Pons (tissue), 1 donor: ENCODE data around the gene CNOT9.
"Not testable (repeated sequence)": the region's sequence is repeated elsewhere in the genome, so short reads cannot be mapped to it uniquely, and the experiment has no call there.

ENCODE experiments used
- DNase-seq: peaks from one replicate; pipeline ENCODE4 v3.0.0-alpha.2; 2016; ENCODE audit warnings: low spot score

Gene CNOT9, protein sequence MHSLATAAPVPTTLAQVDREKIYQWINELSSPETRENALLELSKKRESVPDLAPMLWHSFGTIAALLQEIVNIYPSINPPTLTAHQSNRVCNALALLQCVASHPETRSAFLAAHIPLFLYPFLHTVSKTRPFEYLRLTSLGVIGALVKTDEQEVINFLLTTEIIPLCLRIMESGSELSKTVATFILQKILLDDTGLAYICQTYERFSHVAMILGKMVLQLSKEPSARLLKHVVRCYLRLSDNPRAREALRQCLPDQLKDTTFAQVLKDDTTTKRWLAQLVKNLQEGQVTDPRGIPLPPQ

DNA sequence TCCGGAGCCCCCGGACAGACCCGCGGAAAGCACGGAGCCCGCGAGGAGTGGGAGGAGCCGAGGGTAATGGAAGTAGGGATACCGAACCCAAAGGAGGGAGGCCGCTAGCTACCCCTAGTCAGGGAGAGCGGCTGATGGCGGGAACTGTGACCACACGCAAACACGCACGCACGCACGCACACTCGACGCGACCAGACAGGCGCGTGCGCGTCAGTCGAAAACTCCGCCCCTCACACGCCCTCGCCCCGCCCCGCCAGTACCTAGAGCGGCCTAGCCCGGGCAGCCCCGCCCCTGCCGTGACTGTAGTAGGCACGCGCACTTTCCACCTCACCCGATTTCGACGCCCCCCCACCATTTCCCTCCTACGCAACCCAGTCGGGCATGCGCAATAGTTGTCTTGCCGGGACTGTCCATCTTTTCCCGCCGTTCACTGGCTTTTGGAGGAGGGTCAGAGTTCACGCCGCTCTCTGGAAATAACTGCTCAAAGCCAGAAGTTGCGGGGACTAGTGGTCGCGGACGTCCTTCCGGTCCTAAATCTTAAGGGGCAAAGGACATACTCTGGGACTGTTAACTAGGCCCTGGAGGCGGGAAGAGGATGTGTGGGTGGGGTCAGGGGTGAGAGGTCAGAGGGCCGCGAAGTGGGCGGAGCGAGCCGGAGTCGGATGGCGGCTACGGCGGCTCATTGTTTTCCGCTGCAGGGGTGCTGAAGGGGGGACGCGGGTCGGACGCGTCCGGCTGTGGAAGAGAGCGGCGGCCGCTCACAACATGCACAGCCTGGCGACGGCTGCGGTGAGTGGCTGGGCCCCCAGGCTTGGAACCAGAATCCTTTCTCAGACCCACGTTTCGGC is at the start of gene CNOT9, which contains the start of gene USP37:
CNOT9 (plus strand) TSS at position 650 of the 848 bp plus-strand sequence; CDS start at position 766, 116 bp downstream.
USP37 (minus strand) TSS at position 162 of the 848 bp plus-strand sequence. CDS start 9,698 bp downstream, outside the sequence.
- DNase-seq, result peak; percentile 96

DNA sequence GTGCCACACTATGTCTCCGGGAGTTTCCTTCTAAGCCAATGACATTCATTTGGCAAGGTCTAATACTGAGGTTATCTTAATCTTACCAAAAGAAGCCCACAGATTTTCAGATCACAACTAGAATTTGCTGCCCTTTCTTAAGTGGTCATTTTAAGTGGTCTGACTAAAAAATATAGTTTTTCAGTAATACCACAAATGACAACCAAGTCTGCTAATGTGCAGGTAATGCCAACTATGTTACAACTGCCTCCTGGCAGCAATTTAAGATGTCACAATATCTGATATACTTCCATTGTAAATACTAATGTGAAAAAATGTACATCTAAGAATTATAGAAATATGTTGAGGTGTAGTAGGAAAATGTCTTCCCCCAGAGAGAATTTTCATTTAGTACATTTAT is 49.8 kb upstream of the CNOT9 start:
- DNase-seq, result no peak

DNA sequence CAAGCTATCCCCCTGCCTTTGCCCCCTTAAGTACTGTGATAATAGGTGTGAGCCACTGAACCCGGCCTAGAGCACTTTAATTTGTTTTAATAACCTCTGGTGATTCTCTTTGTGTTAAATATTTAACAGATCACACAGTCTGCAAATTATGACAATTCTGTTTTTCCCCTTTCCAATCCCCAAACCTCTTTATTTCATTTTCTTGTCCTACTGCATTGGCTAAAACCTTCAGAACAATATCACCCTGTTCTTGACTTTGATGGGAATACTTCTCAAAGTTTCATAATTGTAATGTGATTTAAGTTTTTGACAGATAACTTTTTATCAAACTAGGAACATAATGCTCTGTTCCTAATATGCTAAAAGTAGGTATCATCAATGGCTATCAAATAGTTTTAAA is 45.0 kb upstream of the CNOT9 start:
- DNase-seq, result no peak

DNA sequence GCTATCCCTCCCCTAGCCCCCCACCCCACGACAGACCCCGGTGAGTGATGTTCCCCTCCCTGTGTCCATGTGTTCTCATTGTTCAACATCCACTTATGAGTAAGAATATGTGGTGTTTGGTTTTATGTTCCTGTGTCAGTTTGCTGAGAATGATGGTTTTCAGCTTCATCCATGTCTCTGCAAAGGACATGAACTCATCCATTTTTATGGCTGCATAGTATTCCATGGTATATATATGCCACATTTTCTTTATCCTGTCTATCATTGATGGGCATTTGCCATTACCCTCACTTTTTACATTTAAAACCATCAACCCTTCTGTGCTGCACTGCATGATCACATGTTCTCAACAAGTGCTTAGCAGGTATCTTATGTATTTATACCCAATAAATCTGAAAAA is 40.2 kb upstream of the CNOT9 start:
- DNase-seq, result not testable (repeated sequence)

DNA sequence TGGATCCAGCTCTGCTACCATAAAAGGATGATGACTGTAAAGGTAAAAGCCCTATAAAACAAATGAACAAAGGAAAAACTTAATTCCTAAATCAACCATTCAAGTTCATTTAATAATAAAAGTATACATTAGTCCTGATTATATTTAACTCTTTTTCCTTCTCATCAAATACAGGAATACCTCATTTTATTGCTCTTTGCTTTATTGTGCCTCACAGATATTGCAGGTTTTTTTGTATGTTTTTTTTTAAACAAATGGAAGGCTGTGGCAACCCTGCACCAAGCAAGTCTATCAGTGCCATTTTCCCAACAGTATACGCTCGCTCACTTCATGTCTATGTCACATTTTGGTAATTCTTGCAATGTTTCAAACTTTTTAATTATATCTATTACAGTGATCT is 38.6 kb upstream of the CNOT9 start:
- no peak for DNase-seq

DNA sequence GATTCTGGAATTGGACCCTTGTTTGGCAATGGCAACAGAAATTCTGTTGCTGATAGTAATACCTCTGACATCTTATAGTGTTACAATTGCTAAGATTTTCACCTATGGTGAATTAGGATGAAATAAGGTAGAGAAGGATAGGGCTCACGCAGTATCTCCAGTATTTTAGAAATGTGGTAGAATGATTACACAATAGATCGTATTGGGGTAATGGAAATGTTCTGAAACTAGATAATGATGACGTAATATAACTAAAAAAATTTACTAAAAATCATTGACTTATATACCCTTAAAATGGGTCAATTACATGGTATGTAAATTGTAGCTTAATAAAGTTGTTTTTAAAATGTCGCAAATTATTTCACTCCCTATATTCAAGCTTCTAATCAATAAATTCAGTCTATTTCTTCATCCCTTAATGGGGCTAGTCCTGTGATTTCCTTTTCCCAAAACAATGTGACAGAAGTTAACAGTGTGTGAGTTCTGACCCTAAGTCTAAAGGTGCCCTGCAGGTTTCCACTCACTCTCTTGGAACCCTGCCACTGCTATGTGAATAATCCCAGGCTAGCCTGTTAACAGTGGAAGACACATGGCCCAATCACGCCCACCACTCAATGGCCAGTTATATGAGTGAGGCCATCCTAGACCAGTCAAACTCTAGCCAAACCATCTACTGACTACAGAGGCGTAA is 31.7 kb upstream of the CNOT9 start:
- DNase-seq, result no peak

DNA sequence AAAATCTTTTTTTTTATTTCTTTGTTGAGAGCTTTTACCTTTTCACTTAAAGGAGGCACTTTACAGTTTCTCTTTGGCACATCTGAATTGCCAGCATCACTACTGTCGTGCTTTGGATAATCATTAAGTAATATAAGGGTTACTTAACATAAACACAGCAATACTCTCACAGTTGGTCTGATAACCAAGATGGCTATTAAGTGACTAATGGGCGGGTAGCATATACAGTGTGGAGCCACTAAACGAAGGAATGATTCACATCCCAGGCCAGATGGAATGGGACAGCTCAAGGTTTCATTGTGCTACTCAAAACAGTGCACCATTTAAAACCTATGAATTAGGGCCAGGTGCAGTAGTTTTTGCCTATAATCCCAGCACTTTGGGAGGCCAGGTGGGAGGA is 28.6 kb upstream of the CNOT9 start:
- no peak for DNase-seq

DNA sequence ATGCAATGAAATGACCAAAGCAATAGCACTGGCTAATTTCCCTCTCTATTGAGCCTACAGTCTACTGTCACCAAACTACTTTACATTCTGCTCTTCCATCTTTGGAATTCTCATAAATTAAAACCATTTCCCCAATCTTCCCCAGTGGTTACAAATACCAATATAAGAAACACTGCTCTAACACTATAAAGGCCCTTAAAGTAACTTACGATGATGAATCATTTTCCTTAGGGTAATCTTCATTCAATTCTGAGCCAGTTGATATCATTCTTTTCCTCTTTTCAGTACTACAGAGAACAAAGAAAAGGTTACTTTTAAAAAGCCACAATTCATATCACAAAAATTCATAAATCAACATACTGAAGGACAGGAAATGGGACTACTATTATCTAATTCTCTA is 22.6 kb upstream of the CNOT9 start:
- no peak for DNase-seq

DNA sequence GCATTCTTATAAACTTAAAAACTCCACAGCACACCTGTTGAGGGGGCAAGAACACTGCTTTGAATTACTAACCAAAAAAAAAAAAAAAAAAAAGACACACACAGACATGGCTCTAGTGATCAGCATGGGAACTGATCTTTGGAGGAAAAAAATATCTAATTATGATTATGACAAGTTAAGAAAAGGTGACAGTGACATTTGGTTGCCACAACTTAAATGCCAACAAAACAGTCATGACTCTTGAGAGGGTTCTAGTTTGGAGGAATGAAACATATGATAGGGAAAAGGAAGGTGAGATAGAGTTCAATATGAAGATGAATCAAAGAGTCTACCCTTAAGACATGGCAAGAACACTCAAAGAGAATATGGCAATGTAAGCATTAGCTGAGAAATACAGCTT is 21.1 kb upstream of the CNOT9 start:
- DNase-seq, result no peak

DNA sequence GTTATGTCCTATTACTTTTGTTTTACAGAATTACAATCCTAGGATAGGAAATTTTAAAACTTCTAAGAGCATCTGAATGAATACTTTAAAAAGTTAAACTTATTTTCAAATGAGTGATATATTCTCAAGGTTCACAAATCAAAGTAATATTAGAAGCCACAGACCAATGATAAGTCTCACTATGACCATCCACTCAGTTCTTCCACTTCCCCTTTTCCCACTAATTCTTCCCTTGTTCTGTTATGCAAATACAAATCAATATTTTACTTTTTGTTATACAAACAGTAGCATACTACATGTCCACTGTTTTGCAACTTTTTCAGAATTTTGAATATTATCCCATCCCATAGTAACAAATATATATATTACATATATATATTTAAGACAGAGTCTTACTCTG is 20.7 kb upstream of the CNOT9 start:
- DNase-seq, result no peak

DNA sequence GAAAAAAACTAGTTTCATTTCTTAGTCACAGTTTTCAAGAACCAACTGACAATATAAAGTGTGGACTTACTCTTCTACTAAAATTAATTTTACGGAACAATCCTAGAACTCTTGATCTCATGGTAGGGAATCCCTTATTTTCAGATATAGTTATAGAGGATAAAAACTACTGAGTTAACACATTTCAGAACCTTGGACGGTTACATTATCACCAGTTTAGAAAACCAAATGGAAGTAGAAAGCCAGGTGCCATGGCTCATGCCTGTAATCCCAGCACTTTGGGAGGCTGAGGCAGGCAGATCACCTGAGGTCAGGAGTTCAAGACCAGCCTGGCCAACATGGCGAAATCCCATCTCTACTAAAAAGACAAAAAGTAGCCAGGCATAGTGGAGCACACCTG is 14.4 kb upstream of the CNOT9 start:
- DNase-seq, result not testable (repeated sequence)

DNA sequence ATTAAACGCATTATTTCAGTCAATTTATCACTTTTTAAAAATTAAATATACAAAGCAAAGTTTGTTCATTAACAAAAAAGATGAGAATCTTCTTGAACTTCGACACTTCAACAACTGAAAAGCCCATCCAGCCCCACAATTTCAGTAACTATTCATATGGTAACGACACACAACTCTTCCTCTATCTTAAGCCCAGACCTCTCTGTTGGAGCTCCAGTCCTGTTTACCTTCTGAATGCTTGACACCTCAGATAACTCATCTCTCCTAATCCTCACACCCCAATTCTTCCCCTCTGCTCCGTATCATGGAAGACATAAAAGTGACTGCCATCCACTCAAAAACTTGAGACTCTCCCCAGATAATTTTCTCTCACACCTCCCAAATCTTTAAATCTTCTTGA is 13.1 kb upstream of the CNOT9 start:
- no peak for DNase-seq

DNA sequence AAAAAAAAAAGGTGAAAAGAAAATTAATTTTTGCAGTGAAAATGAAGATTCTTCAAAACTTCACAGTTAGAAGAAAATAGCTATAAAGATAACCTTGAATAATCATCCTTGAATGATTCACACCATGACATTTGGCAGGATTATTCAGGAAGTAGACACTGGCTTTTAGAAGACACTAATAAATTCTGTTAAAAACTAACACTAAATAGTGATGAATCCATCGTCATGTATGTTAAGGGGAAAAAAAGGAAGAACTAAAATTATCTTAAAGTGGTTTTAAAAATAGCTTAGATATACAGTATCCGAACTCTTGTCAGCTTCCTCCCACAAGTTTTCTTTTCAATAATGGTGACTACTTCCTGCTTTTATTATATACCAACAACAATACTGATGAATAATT is 10.7 kb upstream of the CNOT9 start:
- DNase-seq, result no peak

DNA sequence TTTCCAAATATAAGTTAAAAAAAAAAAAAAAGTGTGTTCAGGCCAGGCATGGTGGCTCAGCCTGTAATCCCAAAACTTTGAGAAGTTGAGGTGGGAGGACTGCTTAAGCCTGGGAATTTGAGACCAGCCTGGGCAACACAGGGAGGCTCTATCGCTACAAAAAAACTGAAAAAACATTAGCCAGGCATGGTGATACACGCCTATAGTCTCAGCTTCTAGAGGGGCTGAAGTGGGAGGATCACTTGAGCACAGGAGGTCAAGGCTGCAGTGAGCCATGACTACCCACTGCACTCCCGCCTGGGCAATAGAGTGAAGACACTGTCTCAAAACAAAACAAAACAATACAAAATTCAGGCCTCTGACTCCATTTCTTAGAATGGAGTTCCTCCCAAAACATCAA is 9.7 kb upstream of the CNOT9 start:
- no peak for DNase-seq

DNA sequence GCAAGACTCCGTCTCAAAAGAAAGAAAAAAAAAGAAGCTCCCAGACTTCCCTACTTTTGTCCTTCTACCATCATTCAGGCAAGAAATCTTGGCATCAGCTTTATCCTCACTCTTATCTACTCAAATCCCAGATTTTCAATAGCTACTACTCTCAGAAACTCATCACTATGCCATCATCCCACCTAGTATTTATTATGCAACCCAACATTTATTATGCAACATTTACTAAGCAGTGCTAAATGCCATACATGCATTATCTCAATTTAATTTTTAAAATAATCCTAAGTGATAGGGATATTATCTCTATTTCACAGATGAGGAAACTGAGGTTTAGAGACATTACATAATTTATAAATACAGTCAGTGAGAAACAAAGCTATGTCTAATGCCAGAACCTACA is 4.6 kb upstream of the CNOT9 start:
- no peak for DNase-seq

DNA sequence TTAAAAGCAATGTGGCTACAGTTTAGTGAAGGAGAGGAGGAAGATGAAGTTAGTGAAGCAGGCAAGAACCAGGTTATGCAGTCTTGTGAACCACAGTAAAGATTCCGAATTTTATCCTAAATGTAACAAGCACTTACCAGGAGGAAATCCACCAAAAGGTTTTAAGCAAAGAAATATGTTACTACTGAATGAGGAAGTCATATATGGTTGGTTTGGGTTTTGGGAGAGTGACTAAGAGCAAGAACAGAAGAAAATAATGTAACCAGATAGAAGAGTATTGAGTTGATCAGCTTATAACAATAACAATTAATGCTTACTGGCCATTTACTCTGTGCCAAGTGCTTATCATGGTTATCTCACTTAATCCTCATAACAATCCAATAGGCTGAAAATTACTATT is 2.3 kb upstream of the CNOT9 start:
- no peak for DNase-seq

DNA sequence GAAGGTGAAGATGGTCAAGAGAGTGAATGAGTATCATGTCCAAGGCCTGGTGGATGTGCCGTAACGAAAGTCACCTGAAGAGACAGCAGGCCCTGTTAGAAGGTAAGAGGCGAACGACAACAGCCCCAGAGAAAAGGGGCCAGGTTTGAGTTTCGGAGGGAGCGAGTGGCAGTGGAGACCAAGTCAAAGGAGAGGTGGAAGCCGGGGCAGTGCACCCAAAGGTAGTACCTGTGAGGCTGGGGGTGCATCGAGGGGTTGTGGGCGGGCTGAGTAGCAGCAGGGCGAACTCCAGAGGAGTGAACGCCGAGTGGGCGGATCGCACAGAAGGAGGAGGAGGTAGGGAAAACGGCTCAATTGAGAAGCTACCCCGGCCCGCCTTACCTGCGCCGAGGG is 846 bp upstream of the CNOT9 start:
- DNase-seq, result no peak

DNA sequence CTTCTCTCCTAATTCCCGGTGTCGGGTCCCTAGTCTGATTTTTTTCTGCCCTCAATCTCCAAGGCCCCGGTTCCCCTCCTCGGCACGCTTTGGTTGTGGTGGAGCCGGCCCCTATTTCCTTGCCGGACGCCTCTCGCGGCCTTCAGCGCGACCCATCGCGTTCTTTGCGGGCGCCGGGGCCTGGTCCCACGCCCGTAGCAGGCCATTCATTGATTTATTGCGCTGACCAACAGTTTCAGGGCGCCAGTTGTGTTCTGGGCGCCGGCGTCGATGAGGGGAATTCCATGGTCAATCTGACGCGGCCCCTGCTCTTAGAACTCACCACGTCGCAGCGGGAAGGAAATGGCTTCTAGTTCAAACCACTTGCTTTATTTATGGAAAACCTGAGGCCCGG is 396 bp downstream of the CNOT9 start:
- peak; percentile 32 for DNase-seq

DNA sequence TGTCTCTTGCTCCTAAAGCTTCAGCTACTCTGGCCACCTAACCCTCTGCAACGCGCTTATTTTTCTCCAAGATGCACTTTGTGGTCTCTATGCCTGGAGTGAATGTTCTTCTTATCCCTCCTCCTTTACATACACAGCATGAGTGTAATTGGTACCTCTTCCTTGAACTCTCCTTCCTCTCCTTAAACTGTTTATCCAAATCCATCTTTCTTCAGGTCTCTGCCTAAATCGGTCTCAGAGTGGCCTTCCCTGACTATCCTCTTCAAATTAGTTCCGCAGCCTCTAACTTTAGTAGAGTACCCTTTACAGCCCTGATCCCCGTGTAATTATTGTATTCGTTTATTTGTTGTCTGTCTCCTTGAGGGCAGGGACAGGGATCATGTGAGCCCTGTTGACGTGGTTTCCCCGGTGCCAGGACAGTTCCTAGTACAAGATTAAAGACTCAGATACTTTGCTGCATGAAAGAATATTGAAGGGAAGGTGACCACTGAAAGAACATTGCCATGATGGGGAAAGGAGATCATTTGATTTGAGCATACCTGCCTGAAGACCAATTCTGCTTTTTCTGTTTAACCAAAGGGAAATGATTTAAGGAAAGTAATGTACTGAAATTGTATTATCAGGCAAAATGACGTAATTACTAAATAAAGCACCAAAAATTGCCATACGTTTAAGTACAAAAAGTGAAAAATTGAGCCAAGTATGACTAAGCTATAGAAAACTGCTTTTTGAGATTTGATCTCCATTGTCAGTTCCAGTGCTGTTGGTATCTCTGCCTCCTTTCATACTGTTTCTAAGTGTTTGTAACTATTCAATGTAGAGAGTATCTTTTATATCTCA is 1.2 kb downstream of the CNOT9 start:
- peak; percentile 24 for DNase-seq

DNA sequence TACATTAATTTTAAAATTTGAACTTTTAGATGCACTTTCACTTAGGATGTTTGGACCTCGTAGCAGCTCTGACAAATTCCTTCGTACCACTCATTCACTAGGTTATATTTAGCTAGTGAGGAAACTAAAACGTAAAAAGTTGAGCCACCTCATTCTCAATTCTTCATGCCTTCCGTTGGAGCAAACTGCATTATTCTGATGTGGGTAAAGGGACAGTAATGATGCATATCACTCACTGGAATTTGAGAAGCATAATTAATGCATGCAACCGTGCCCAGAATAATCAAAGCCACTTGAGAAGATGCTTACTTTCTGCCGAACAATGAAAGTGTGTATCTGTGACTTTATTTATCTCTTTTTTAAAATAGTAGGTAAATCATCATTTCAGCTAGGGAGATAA is 2.2 kb downstream of the CNOT9 start:
- no peak for DNase-seq

DNA sequence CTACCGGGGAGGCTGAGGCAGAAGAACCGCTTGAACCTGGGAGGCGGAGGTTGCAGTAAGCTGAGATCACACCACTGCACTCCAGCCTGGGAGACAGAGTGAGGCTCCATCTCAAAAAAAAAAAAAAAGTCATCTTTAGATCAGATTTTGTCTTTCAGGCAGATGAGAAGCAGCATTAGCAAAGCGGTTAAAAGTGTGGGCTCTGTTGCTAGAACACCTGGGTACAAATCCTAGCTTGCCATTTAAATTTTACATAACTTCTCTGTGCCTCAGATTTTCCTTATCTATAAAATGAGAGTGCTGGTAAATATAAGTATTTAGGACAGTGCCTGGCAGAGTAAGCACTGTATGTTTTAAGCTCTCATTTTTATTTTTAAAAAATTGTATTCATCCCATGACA is 8.2 kb downstream of the CNOT9 start:
- DNase-seq, result no peak
